ENCODE measurements around the gene DENND2A.

Gene DENND2A

GRCh38 chr7:140610204-140611165 is 30.1 kb downstream of the DENND2A start:
- no peaks in the 10 kb centered on the region for H3K27me3 ChIP-seq (ENCODE audit: low read depth, low read length)
- peaks cover 0 to 33% of the 10 kb centered on the region in 2 donors for H3K4me1 ChIP-seq (ENCODE audit: control insufficient read depth in 1 of 2, insufficient read depth in 2 of 2, low read length in 2 of 2)
- no peaks in the 10 kb centered on the region for H3K9me3 ChIP-seq (ENCODE audit: control insufficient read depth in 1 of 2, low read length in 2 of 2)
- H3K4me3 ChIP-seq (ENCODE audit: low read depth in 1 of 2, low read length in 2 of 2), result no peak overlapping the region
- no peak overlapping the region for H3K27ac ChIP-seq (ENCODE audit: low read length)
- H3K36me3 ChIP-seq (ENCODE audit: control insufficient read depth in 1 of 2, insufficient read depth in 2 of 2, low read length in 2 of 2), result no peaks in the 10 kb centered on the region

GRCh38 chr7:140609646-140610045 is 31.0 kb downstream of the DENND2A start:
- Histone ChIP-seq H3K9me3 (ENCODE audit: control insufficient read depth in 1 of 2, low read length in 2 of 2) (no peaks in the 10 kb centered on the region), H3K4me1 (ENCODE audit: control insufficient read depth in 1 of 2, insufficient read depth in 2 of 2, low read length in 2 of 2) (peaks cover 0 to 37% of the 10 kb centered on the region in 2 donors), H3K27ac (ENCODE audit: low read length) (no peak overlapping the region), H3K36me3 (ENCODE audit: control insufficient read depth in 1 of 2, insufficient read depth in 2 of 2, low read length in 2 of 2) (no peaks in the 10 kb centered on the region), H3K4me3 (ENCODE audit: low read depth in 1 of 2, low read length in 2 of 2) (no peak overlapping the region), H3K27me3 (ENCODE audit: low read depth, low read length) (no peaks in the 10 kb centered on the region)

GRCh38 chr7:140607441-140607989 is 33.1 kb downstream of the DENND2A start:
- no peaks in the 10 kb centered on the region for H3K27me3 ChIP-seq (ENCODE audit: low read depth, low read length)
- H3K36me3 ChIP-seq (ENCODE audit: control insufficient read depth in 1 of 2, insufficient read depth in 2 of 2, low read length in 2 of 2), result no peaks in the 10 kb centered on the region
- no peaks in the 10 kb centered on the region for H3K9me3 ChIP-seq (ENCODE audit: control insufficient read depth in 1 of 2, low read length in 2 of 2)
- H3K4me1 ChIP-seq (ENCODE audit: control insufficient read depth in 1 of 2, insufficient read depth in 2 of 2, low read length in 2 of 2), result peaks cover 0 to 35% of the 10 kb centered on the region in 2 donors
- H3K4me3 ChIP-seq (ENCODE audit: low read depth in 1 of 2, low read length in 2 of 2), result no peak overlapping the region
- peak overlapping the region; percentile 41 for H3K27ac ChIP-seq (ENCODE audit: low read length)

GRCh38 chr7:140605337-140605736 is 35.3 kb downstream of the DENND2A start:
- Histone ChIP-seq H3K9me3 (ENCODE audit: control insufficient read depth in 1 of 2, low read length in 2 of 2) (no peaks in the 10 kb centered on the region), H3K4me3 (ENCODE audit: low read depth in 1 of 2, low read length in 2 of 2) (no peak overlapping the region), H3K27ac (ENCODE audit: low read length) (peak overlapping the region; percentile 21), H3K27me3 (ENCODE audit: low read depth, low read length) (no peaks in the 10 kb centered on the region), H3K36me3 (ENCODE audit: control insufficient read depth in 1 of 2, insufficient read depth in 2 of 2, low read length in 2 of 2) (peaks cover 4 to 11% of the 10 kb centered on the region in 2 donors), H3K4me1 (ENCODE audit: control insufficient read depth in 1 of 2, insufficient read depth in 2 of 2, low read length in 2 of 2) (peaks cover 0 to 35% of the 10 kb centered on the region in 2 donors)

GRCh38 chr7:140604760-140605159 is 35.9 kb downstream of the DENND2A start:
- H3K27ac ChIP-seq (ENCODE audit: low read length), result peak overlapping the region; percentile 21
- H3K36me3 ChIP-seq (ENCODE audit: control insufficient read depth in 1 of 2, insufficient read depth in 2 of 2, low read length in 2 of 2), result peaks cover 4 to 11% of the 10 kb centered on the region in 2 donors
- no peaks in the 10 kb centered on the region for H3K27me3 ChIP-seq (ENCODE audit: low read depth, low read length)
- H3K4me3 ChIP-seq (ENCODE audit: low read depth in 1 of 2, low read length in 2 of 2), result no peak overlapping the region
- H3K4me1 ChIP-seq (ENCODE audit: control insufficient read depth in 1 of 2, insufficient read depth in 2 of 2, low read length in 2 of 2), result peaks cover 0 to 35% of the 10 kb centered on the region in 2 donors
- no peaks in the 10 kb centered on the region for H3K9me3 ChIP-seq (ENCODE audit: control insufficient read depth in 1 of 2, low read length in 2 of 2)

DNA sequence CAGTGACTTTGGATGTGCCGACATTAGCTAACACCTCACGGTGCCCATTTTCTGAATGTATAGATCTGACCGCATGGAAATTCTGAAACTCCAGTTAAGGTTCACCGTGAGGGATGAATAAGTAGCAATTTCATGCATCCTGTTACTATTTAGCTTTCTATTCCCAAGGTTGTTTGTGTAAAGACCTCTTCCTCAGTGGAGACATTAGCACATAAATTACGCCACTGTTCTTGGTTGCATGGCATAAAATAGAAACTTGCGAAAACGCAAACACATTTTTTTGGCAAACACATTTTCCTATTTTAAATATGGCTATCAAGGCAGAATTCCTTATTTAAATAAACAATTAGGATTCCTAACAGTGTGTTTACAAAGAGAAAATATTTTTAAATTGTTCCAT is 36.5 kb downstream of the DENND2A start:
- Histone ChIP-seq H3K36me3 (ENCODE audit: control insufficient read depth in 1 of 2, insufficient read depth in 2 of 2, low read length in 2 of 2) (peaks cover 4 to 11% of the 10 kb centered on the region in 2 donors), H3K9me3 (ENCODE audit: control insufficient read depth in 1 of 2, low read length in 2 of 2) (no peaks in the 10 kb centered on the region), H3K4me3 (ENCODE audit: low read depth in 1 of 2, low read length in 2 of 2) (no peak overlapping the region), H3K27ac (ENCODE audit: low read length) (no peak overlapping the region), H3K4me1 (ENCODE audit: control insufficient read depth in 1 of 2, insufficient read depth in 2 of 2, low read length in 2 of 2) (peaks cover 0 to 35% of the 10 kb centered on the region in 2 donors), H3K27me3 (ENCODE audit: low read depth, low read length) (no peaks in the 10 kb centered on the region)

DNA sequence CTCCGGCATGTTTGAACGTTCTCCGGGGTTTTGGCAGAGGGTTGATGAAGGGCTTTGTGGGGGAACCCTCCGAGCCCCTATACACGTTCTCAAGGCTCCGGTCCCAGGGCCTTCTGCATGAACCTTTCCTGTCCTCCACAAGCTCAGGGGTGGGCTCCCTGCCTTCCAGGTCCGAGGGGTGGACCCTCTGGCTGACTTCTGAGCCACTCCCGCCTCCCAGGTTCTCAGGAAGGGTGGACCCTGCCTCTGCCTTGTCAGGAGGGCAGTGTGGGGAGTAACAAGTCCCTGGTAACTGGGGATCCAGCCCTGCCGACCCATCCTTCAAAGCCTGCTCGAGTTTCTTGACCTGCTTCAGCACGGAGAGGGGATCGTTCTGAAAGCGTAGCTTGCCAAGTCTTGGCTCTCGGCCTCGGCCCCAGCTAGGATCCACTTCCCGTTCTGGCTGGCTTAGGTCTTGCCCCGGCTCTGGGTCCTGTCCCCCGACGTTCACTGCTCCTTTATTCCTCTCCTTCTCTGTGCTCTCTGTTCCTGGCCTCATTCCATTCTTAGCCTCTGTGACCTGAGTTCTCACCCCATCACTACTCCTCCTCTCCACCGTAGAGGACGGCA is 38.9 kb downstream of the DENND2A start:
- H3K27ac ChIP-seq (ENCODE audit: low read length), result no peak overlapping the region
- no peak overlapping the region for H3K4me3 ChIP-seq (ENCODE audit: low read depth in 1 of 2, low read length in 2 of 2)
- peaks cover 0 to 19% of the 10 kb centered on the region in 2 donors for H3K4me1 ChIP-seq (ENCODE audit: control insufficient read depth in 1 of 2, insufficient read depth in 2 of 2, low read length in 2 of 2)
- no peaks in the 10 kb centered on the region for H3K9me3 ChIP-seq (ENCODE audit: control insufficient read depth in 1 of 2, low read length in 2 of 2)
- peaks cover 4 to 11% of the 10 kb centered on the region in 2 donors for H3K36me3 ChIP-seq (ENCODE audit: control insufficient read depth in 1 of 2, insufficient read depth in 2 of 2, low read length in 2 of 2)
- no peaks in the 10 kb centered on the region for H3K27me3 ChIP-seq (ENCODE audit: low read depth, low read length)

- Histone ChIP-seq H3K4me3 (ENCODE audit: low read depth in 1 of 2, low read length in 2 of 2) (no peak overlapping the region), H3K4me1 (ENCODE audit: control insufficient read depth in 1 of 2, insufficient read depth in 2 of 2, low read length in 2 of 2) (peaks cover 0 to 17% of the 10 kb centered on the region in 2 donors), H3K9me3 (ENCODE audit: control insufficient read depth in 1 of 2, low read length in 2 of 2) (no peaks in the 10 kb centered on the region), H3K27ac (ENCODE audit: low read length) (no peak overlapping the region), H3K27me3 (ENCODE audit: low read depth, low read length) (no peaks in the 10 kb centered on the region), H3K36me3 (ENCODE audit: control insufficient read depth in 1 of 2, insufficient read depth in 2 of 2, low read length in 2 of 2) (peaks cover 4 to 11% of the 10 kb centered on the region in 2 donors)
Measured at GRCh38 chr7:140600341-140600740, 40.3 kb downstream of the DENND2A start.

- Histone ChIP-seq H3K27ac (ENCODE audit: low read length) (peak overlapping the region; percentile 12), H3K27me3 (ENCODE audit: low read depth, low read length) (no peaks in the 10 kb centered on the region), H3K4me1 (ENCODE audit: control insufficient read depth in 1 of 2, insufficient read depth in 2 of 2, low read length in 2 of 2) (peaks cover 0 to 12% of the 10 kb centered on the region in 2 donors), H3K4me3 (ENCODE audit: low read depth in 1 of 2, low read length in 2 of 2) (no peak overlapping the region), H3K9me3 (ENCODE audit: control insufficient read depth in 1 of 2, low read length in 2 of 2) (no peaks in the 10 kb centered on the region), H3K36me3 (ENCODE audit: control insufficient read depth in 1 of 2, insufficient read depth in 2 of 2, low read length in 2 of 2) (peaks cover 4 to 11% of the 10 kb centered on the region in 2 donors)
Measured at GRCh38 chr7:140597428-140597949, 43.1 kb downstream of the DENND2A start.

GRCh38 chr7:140596519-140597427 is 43.8 kb downstream of the DENND2A start:
- Histone ChIP-seq H3K9me3 (ENCODE audit: control insufficient read depth in 1 of 2, low read length in 2 of 2) (no peaks in the 10 kb centered on the region), H3K4me1 (ENCODE audit: control insufficient read depth in 1 of 2, insufficient read depth in 2 of 2, low read length in 2 of 2) (peaks cover 0 to 12% of the 10 kb centered on the region in 2 donors), H3K27ac (ENCODE audit: low read length) (peak overlapping the region; percentile 22), H3K36me3 (ENCODE audit: control insufficient read depth in 1 of 2, insufficient read depth in 2 of 2, low read length in 2 of 2) (peaks cover 0 to 7% of the 10 kb centered on the region in 2 donors), H3K4me3 (ENCODE audit: low read depth in 1 of 2, low read length in 2 of 2) (no peak overlapping the region), H3K27me3 (ENCODE audit: low read depth, low read length) (no peaks in the 10 kb centered on the region)
